Measurements from ENCODE around the gene EDAR. TPM values are rescaled to one million over a fixed set of nuclear protein-coding genes. Genes with fewer than 3 reads are reported as not detected.

Gene EDAR
- total and polyA plus RNA-seq, 2 of the 4 experiments (the other 2 are of a cell fraction): not detected

DNA sequence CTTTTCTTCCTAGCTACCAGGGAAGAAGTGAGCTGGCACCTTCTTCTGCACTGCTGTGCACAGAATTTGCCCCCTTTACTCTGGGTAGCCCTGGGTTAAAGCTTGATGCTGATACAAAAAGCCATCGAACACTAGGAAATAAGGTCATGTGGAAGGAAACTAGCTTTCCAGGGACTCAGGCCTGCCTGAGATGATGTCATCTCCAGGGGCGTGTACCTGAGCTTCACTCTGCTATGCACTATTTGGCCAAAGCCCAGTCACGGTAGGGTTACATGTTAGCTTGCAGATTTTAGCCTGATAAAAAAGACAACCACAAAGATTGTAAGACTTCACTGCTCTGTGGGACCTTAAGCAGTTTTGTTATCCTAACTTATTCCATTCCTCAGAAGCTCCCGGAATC is 20.4 kb downstream of the EDAR start:
- DNase-seq (no peak), ATAC-seq (ENCODE audit: low read depth) (no peak)
- H3K9ac ChIP-seq (ENCODE audit: low read depth, low read length): no peak overlapping the region
- H3K23ac ChIP-seq (ENCODE audit: low read depth, low read length): no peak overlapping the region
- H3K4ac ChIP-seq (ENCODE audit: low read depth, low read length): no peak overlapping the region
- H3K27me3 ChIP-seq (ENCODE audit: control insufficient read depth, insufficient read depth, low read length): peaks cover 74% of the 10 kb centered on the region
- H2BK5ac ChIP-seq (ENCODE audit: low read depth, low read length, poor library complexity, severe bottlenecking): no peak overlapping the region
- H3K9me1 ChIP-seq (ENCODE audit: insufficient read depth, low read length): no peaks in the 10 kb centered on the region
- H3K36me3 ChIP-seq (ENCODE audit: control insufficient read depth, insufficient read depth, low read length): no peaks in the 10 kb centered on the region
- H3K56ac ChIP-seq (ENCODE audit: extremely low read depth, insufficient read depth, low read length): no peak overlapping the region
- H3K79me1 ChIP-seq (ENCODE audit: low read depth in 1 of 2, low read length in 2 of 2): no peaks in the 10 kb centered on the region
- H3K4me2 ChIP-seq (ENCODE audit: low read depth, low read length): no peak overlapping the region
- no peak overlapping the region for H2BK120ac ChIP-seq (ENCODE audit: low read depth, low read length)
- dilution Hi-C loops (cut with HindIII; ENCODE audit: low sequenced_read_pairs, unreplicated experiment): no loop called here
- H2AK5ac ChIP-seq (ENCODE audit: low read depth, low read length): no peak overlapping the region
- no peak overlapping the region for H2AFZ ChIP-seq (replicated peaks; ENCODE audit: low read length, poor library complexity)
- ChIA-PET CTCF (no interaction called here), POLR2A (ENCODE audit: unreplicated experiment) (no interaction called here)
- no peak overlapping the region for H2BK20ac ChIP-seq (ENCODE audit: low read depth, low read length)
- intact Hi-C loops (cut with micrococcal nuclease): no loop called here
- TF ChIP-seq, protein P1, sequence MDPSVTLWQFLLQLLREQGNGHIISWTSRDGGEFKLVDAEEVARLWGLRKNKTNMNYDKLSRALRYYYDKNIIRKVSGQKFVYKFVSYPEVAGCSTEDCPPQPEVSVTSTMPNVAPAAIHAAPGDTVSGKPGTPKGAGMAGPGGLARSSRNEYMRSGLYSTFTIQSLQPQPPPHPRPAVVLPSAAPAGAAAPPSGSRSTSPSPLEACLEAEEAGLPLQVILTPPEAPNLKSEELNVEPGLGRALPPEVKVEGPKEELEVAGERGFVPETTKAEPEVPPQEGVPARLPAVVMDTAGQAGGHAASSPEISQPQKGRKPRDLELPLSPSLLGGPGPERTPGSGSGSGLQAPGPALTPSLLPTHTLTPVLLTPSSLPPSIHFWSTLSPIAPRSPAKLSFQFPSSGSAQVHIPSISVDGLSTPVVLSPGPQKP (IDR thresholded peaks at IDR 0.05; ENCODE audit: borderline replicate concordance, low read depth, low read length): no peak
- TF ChIP-seq FOS (IDR thresholded peaks at IDR 0.05; ENCODE audit: low read depth, low read length) (no peak), RFX5 (IDR thresholded peaks at IDR 0.05; ENCODE audit: low read depth, low read length) (no peak)
- no peak overlapping the region for H2AK9ac ChIP-seq (replicated peaks; ENCODE audit: low read depth, low read length, poor library complexity)
- no peaks in the 10 kb centered on the region; the same call in 1 of the 2 replicates for H3K9me3 ChIP-seq (ENCODE audit: control insufficient read depth, insufficient read depth, low read length)
- no peak overlapping the region for H4K8ac ChIP-seq (ENCODE audit: low read depth in 2 of 2, low read length in 2 of 2)
- no TSS peak for BruUV-seq (replicated peaks)
- no peak overlapping the region for H3K4me3 ChIP-seq (ENCODE audit: insufficient read depth, low read depth, low read length)
- no peak overlapping the region for H4K91ac ChIP-seq (ENCODE audit: insufficient read depth, low read depth, low read length)
- no peak overlapping the region for H4K5ac ChIP-seq (ENCODE audit: low read depth, low read length)
- no peaks in the 10 kb centered on the region for H3K4me1 ChIP-seq (ENCODE audit: control insufficient read depth, insufficient read depth, low read length)
- no peak overlapping the region for H2BK15ac ChIP-seq (ENCODE audit: low read depth, low read length)
- no peak overlapping the region for H3K27ac ChIP-seq (ENCODE audit: insufficient read depth, low read length)
- H4K20me1 ChIP-seq (ENCODE audit: insufficient read depth, low read length): no peaks in the 10 kb centered on the region
- no peak overlapping the region for H3K18ac ChIP-seq (ENCODE audit: low read depth, low read length)
- 77% methylated on average over 3 of the region's 4 CpGs; no CpG with 5 or more reads in 1 of the 2 experiments for WGBS, 2 experiments (ENCODE audit: extremely low coverage in 2 of 2, insufficient read length in 1 of 2)
- in situ Hi-C loops (cut with MboI; ENCODE audit: low sequenced_read_pairs): no loop called here
- no peak overlapping the region for H3K14ac ChIP-seq (replicated peaks; ENCODE audit: low read depth, low read length)

Data from IMR-90 (cell line).